Ishikawa (cell line): Measurements from ENCODE around the gene SSUH2.

Source experiments
- FOXM1 ChIP-seq: IDR thresholded peaks from 2 replicates; pipeline ENCODE4 v1.6.1; 2012; ENCODE audit warnings: low read depth, borderline replicate concordance
- TAF1 ChIP-seq: IDR thresholded peaks from 2 replicates; pipeline ENCODE4 v1.6.1; 2012; ENCODE audit warnings: low read depth, mild to moderate bottlenecking

GRCh38 chr3:8621141-8621540 is 23.5 kb downstream of the SSUH2 start:
- TF ChIP-seq TAF1 (no peak), FOXM1 (no peak)
